IPS-NIHi7 (cell line): ENCODE measurements around the gene STEEP1.
"Not testable (repeated sequence)": the region's sequence is repeated elsewhere in the genome, so short reads cannot be mapped to it uniquely, and the experiment has no call there.

Experiments used
- DNase-seq: peaks from one replicate; pipeline ENCODE4 v3.0.0; 2012; ENCODE audit warnings: mixed read lengths; ENCODE audit errors: extremely low spot score

The STEEP1 gene

GRCh38 chrX:119529345-119530276 is 35.6 kb downstream of the STEEP1 start:
- no peak for DNase-seq

- DNase-seq = no peak
Observed at GRCh38 chrX:119523664-119524184, 41.5 kb downstream of the STEEP1 start.

GRCh38 chrX:119521246-119521645 is 44.0 kb downstream of the STEEP1 start:
- DNase-seq = no peak

- DNase-seq = no peak
Observed at GRCh38 chrX:119518371-119518770, 46.8 kb downstream of the STEEP1 start.

- peak; percentile 79 for DNase-seq
Observed at GRCh38 chrX:119516157-119516702, 49.0 kb downstream of the STEEP1 start.

DNA sequence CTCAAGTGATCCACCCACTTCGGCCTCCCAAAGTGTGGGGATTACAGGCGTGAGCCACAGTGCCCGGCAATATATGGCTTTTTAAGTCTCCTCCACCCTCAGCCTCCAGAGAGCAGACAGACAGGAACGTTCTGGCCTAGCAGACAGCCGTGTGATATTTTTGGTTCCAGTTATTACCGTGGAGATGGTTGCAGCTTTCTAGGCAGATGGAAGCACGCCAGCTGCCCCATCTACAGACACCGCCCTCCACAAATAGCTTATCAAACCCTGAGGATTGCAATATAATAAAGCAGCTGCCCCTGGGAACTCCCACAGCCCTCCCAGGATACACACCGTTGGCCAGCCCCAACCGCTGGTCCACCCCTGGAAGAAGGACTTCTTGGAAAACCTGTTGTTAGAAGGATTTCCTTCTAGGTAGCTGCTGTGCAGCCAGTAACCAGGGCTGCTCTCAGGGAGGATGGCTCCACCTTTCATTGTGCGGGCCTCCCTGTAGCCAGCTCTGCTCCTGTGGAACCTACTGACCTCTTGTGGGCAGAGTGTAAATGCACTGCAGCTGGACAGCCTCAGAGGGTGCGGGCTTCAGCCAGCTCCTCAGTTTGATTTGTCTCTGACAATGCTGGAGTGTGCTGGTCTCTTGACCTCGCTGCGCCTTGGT is 52.9 kb downstream of the STEEP1 start:
- DNase-seq = peak; percentile 80

- no peak for DNase-seq
Observed at GRCh38 chrX:119507206-119507605, 58.0 kb downstream of the STEEP1 start.

DNA sequence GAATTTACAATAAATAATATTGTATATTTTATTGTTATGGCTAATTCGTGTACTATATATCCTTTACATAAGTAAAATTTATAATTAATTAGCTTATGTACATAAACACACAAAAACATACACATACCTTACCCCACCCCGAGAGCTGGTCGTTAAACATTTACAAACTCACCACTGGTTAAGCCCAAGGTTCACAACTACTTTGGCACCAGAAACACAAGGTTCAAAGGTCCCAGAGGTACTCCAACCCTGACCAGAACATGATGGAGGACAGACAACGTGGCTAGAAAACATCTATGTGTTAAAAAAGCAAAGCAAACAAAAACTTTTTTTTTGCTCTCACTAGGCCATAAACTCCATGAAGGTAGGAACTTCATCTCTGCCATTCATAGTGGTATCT is 59.3 kb downstream of the STEEP1 start:
- DNase-seq = no peak

DNA sequence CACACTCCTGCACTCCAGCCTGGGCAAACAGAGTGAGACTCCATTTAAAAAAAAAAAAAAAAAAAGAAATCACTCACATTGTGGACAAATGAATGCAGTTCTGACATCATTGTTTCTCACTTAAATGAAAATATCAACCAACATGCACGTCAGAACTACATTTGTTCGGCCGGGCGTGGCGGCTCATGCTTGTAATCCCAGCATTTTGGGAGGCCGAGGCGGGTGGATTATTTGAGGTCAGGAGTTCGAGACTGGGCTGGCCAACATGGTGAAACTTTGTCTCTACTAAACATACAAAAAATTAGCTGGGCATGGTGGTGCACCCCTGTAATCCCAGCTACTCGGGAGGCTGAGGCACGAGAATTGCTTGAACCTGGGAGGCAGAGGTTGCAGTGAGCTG is 60.1 kb downstream of the STEEP1 start:
- DNase-seq = not testable (repeated sequence)

DNA sequence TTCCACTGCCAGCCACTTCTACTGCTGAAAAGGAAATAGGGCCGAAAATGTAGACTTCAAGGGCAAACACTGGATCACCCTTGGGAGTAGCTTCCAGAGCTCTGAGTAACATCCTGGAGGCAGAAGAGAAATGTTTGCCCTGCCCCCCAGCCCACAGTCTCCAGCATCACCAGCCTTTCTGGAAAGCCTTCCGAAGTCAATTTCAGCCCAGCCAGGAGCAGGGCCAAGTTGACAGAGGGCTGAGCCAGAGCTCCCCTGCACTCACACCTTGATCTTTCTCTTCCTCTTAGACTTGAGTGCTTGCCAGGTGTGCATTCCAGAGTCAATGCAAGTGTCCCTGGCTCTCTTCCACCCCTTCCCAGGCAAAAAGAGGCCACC is 61.7 kb downstream of the STEEP1 start:
- no peak for DNase-seq

- DNase-seq = no peak
Observed at GRCh38 chrX:119502727-119503483, 62.3 kb downstream of the STEEP1 start.

GRCh38 chrX:119501511-119502148 is 63.6 kb downstream of the STEEP1 start:
- no peak for DNase-seq

DNA sequence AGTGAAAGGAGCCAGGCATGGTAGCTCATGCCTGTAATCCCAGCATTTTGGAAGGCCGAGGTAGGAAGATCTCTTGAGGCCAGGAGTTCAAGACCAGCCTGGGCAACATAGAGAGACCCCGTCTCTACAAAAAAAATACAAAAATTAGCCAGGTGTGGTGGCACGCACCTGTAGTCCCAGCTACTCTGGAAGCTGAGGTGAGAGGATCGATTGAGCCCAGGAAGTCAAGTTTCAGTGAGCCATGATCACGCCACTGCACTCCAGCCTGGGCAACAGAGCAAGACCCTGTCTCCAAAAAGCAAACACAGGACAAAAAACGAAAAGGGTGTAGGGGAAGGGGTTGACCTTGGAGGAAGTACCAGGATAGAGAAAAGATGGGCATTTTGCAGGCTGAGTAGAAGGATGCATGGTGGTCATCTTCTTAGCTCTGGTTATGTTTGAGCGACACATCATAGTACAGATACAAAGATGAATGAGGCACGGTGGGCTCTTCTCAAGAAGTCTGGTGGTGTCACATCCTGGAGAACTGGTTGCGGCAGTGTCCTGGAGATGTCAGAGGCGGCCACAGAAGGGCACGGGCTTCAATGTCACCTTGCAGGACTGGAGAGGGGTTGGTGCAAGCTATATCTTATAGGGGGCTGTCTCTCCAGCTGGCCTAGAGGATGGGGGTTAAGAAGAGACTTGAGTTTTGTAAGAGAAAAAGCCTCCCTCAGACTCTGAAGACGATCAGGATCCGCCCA is 65.0 kb downstream of the STEEP1 start:
- DNase-seq = no peak

- DNase-seq = no peak
Observed at GRCh38 chrX:119497185-119497584, 68.0 kb downstream of the STEEP1 start.

- no peak for DNase-seq
Observed at GRCh38 chrX:119495734-119496726, 69.2 kb downstream of the STEEP1 start.

DNA sequence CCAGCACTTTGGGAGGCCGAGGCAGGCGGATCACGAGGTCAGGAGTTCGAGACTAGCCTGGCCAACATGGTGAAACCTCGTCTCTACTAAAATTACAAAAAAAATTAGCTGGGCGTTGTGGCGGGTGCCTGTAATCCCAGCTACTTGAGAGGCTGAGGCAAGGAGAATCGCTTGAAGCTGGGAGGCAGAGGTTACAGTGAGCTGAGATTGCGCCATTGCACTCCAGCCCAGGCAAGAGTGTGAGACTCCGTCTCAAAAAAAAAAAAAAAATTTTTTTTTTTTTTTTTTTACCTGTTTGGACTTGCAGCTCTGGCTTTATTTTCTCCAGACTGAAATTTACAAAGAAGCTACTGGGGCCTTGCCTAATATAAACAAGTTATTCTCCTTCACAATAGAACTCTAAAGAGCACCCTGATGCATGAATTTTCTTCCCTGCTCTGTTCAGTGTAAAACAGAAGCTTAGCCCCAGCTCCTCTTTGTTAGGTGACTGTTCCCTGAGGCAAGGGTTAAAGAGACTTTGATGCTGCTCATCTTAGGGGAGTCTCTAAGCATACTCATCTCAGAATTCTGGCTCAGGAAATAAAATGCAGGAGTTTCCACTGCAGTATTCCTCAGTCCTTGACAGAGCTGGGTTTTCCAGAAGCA is 71.2 kb downstream of the STEEP1 start:
- not testable (repeated sequence) for DNase-seq

DNA sequence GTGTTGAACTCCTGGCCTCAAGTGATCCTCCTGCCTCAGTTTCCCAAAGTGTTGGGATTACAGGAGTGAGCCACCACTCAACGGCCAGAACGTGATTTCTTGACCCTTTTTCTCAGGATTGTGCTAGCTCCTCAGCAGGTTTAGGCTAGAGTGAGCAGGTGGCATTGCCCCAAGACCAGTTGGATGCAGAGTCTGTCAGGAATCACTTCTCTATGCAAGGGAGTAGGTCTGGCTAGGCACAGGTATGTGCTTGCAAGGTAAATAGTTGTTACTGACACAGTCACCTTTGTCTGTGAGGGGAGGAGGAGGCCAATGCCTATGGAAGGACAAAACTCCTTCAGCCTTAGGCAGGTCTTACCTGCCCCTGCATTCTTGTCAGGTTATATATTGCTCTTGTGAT is 72.7 kb downstream of the STEEP1 start:
- DNase-seq = no peak

GRCh38 chrX:119489212-119490074 is 75.8 kb downstream of the STEEP1 start:
- DNase-seq = no peak
